ENCODE data around the gene SIMC1.

Gene SIMC1

DNA sequence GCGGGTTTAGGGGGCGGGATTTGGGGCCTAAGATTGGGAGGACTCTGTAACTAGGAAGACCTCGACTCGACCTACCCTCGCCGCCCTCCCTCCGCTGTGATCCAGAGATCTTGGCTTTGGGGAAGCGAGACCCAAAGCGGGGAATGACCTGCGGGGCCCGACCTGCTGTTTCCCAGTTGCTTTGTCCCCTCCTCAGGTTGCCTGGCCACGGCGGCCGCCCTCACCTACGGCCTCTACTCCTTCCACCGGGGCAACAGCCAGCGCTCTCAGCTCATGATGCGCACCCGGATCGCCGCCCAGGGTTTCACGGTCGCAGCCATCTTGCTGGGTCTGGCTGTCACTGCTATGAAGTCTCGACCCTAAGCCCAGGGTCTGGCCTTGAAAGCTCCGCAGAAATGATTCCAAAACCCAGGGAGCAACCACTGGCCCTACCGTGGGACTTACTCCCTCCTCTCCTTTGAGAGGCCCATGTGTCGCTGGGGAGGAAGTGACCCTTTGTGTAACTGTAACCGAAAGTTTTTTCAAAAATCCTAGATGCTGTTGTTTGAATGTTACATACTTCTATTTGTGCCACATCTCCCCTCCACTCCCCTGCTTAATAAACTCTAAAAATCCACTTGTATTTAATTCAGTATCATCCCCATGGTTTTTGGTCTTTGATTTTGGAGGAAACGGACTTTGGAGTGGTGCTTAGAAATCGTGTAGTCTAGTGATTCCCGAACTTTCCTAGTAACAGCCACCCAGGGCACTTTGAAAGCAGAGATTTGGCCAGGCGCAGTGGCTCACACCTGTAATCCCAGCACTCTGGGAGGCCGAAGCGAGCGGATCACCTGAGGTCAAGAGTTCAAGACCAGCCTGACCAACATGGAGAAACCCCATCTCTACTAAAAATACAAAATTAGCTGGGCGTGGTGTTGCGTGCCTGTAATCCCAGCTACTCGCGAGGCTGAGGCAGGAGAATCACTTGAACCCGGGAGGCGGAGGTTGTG, 151.2 kb downstream of the SIMC1 start:
- no peak for DNase-seq

DNA sequence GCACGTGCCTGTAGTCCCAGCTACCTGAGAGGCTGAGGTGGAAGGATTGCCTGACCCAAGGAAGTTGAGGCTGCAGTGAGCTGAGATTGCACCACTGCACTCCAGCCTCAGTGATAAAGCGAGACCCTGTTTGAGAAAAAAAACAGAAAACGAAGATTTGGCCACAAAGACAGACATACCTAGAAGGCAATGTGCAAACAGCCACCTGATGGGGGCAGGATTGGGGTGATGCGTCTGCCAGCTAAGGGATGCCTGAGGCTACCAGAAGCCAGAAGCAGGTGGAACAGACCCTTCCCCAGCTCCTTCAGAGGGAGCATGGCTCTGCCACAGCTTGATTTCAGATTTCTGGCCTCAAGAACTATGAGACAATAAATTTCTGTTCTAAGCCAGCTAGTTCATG, 153.3 kb downstream of the SIMC1 start:
- DNase-seq = no peak

DNA sequence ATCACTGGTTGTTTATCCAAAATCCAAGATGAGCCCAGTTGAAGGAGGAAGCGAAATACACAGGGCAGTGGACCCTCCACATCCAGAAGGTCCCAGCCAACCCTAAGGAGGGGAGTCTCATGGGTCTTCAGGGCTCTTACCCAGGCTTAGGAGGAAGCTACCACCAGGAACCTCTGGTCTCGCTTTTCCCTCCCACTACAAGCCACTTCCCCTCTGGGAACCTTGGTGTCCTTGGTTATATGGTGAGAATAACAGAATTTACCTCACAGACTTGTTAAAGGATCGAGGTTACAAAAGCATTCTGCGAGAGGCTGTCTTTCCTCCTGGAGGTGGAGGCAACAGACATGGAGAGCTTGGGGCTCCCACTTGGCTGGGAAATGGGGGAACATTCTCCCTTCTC, 153.8 kb downstream of the SIMC1 start:
- DNase-seq = no peak

DNA sequence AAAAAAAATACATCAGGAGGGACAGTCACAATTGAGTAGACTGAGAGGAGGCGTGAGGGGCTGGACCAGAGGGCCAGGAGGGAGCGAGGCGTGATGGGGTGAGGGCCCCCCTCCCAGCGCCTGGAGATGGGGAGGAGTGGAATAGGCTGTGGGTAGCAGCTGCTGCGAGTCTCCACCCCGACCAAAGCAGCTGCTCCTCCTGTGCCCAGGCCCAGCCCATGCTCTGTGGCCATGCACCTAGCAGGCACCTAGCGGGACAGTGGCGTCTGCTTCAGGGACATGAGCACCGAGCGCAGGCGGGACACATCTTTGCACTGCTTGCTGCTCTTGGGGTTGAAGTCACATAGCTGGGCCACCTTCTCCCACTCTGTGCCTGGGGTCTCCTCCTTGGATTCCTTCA, 154.3 kb downstream of the SIMC1 start:
- DNase-seq = no peak

DNA sequence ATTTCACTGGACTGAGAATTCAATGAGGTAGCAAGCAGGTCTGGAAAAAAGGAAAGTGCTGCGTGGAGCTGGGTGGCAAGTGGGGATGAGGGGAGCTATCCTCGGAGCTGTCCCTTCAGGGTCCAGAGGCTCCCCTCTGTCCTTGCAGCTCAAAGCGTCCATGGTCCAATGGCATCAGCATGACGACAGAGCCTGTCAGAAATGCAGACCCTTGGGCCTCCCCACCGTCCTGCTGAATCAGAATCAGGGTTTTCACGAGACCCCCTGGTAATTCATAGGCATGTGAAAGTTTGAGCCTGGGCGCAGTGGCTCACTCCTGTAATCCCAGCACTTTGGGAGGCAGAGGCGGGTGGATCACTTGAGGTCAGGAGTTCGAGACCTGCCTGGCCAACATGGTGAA, 155.9 kb downstream of the SIMC1 start:
- no peak for DNase-seq

DNA sequence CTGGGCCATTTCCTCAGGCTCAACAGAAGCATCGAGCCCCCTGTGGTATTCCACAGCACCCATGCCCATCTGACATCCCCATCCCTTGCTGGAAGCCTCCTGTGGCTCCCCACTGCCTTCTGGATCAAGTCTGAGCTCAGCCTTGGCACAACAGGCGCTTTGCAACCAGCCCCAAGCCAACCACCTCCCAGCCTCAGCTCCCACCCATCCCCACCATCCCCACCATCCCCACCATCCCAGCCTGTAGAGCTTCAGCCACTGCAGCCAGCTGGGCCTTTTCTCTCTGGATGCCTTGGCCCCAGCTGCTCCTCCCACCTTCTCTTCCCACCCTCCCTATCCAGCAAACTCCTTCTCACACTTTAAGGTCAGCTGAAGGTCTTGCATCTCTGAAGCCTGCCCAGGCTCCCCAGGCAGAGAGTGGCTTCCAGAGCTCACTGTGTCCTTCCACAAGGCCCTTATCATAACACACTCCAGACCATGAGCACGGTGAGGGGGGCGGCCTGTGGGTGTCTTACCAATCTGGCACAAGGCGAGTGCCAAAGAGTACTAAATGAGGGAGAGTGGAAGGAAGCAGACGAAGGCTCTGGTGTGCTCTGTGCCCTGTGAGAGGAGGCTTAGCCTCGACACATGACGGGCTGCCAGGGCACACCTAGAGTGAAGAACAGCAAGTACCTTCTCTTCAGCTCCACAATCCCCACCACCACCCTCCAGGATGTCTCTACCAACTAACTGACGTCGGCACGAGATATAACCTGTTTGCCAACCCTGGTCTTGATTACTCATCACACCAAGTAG, 156.9 kb downstream of the SIMC1 start:
- no peak for DNase-seq

Measured in activated CD4-positive, alpha-beta T cell treated with anti-CD3 and anti-CD28 coated beads for 48 hours (primary cell).